Heart left ventricle (tissue), 13 donors: Measurements from ENCODE around the gene CTPS1.

Experiments used
- POLR2A ChIP-seq, 2 donors: fragments of 450-650 bp; IDR thresholded peaks; one replicate each; pipeline ENCODE4 v1.6.1; 2017; ENCODE audit warnings: antibody characterized with exemption in 2 of 2, mild to moderate bottlenecking in 2 of 2, moderate library complexity in 2 of 2
- TF ChIP-seq, protein P1 (sequence below), 12 donors: fragments of 200-600 bp; sonication (generic) in 4 of 12; IDR thresholded peaks; one replicate each; pipeline versions ENCODE4 v1.5.0 to v1.8.0; 2018 to 2022; ENCODE audit warnings: antibody characterized with exemption in 12 of 12, mild to moderate bottlenecking in 5 of 12
- donor health status: ischemic (EF 13 %, LVEDD 7.1; RV severe dilation, severe dysfunction).
- donor health status: DM: no; HTN: yes; CAD: no.
- donor health status: DM: no; HTN: no; CAD: no.
- donor health status: ischemic (EF 25% LVEDD 6.9; RV normal size, moderate dysfunction).
- donor health status: ischemic (EF 25% LVEDD 5.7; RV mildly dilated, moderate dysfunction).
- donor health status: ischemic (EF 35%, LVEDD 5.7; RV mildly dilated, moderate dysfunction).
- donor health status: nonischemic (EF 11% LVEDD 7.7; RV severe dilation, severe dysfunction).
- donor health status: DM: yes; HTN: yes; CAD: no.
- donor health status: PGD.
- donor health status: ischemic (EF 29% LVEDD 5.4; RV normal size, mild dysfunction).
- donor health status: nonischemic (EF 23%, LVEDD 6.1; RV moderate dilation, normal function).

DNA sequence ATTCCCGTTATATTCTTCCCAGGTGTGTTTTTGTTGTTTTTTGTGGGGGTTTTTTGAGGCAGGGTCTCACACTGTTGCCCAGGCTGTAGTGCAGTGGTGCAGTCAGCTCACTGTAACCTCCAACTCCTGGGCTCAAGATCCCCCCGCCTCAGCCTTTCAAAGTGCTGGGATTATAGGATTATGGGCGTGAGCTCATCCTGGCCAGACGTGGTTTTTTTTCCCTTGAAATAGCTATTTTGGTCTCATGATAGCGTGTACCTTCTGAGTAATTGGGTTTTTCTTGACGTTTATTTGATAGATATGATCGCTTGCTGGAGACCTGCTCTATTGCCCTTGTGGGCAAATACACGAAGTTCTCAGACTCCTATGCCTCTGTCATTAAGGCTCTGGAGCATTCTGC lies 17.6 kb downstream of the CTPS1 start:
- TF ChIP-seq POLR2A (IDR thresholded peaks at IDR 0.05): no peak
- TF ChIP-seq, protein P1, sequence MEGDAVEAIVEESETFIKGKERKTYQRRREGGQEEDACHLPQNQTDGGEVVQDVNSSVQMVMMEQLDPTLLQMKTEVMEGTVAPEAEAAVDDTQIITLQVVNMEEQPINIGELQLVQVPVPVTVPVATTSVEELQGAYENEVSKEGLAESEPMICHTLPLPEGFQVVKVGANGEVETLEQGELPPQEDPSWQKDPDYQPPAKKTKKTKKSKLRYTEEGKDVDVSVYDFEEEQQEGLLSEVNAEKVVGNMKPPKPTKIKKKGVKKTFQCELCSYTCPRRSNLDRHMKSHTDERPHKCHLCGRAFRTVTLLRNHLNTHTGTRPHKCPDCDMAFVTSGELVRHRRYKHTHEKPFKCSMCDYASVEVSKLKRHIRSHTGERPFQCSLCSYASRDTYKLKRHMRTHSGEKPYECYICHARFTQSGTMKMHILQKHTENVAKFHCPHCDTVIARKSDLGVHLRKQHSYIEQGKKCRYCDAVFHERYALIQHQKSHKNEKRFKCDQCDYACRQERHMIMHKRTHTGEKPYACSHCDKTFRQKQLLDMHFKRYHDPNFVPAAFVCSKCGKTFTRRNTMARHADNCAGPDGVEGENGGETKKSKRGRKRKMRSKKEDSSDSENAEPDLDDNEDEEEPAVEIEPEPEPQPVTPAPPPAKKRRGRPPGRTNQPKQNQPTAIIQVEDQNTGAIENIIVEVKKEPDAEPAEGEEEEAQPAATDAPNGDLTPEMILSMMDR (IDR thresholded peaks at IDR 0.05): no peak
